GM11168 (cell line): ENCODE data around the gene RIPOR3.
"Not testable (repeated sequence)": the region's sequence is repeated elsewhere in the genome, so short reads cannot be mapped to it uniquely, and the experiment has no call there.

Source experiments
- in situ Hi-C: fragments of 300-500 bp; cut with MboI; formaldehyde crosslinking; loops from one replicate; pipeline ENCODE4 v1.12.0; 2022; ENCODE audit warnings: low sequenced_read_pairs; ENCODE audit not compliant: unreplicated experiment

RIPOR3 gene

DNA sequence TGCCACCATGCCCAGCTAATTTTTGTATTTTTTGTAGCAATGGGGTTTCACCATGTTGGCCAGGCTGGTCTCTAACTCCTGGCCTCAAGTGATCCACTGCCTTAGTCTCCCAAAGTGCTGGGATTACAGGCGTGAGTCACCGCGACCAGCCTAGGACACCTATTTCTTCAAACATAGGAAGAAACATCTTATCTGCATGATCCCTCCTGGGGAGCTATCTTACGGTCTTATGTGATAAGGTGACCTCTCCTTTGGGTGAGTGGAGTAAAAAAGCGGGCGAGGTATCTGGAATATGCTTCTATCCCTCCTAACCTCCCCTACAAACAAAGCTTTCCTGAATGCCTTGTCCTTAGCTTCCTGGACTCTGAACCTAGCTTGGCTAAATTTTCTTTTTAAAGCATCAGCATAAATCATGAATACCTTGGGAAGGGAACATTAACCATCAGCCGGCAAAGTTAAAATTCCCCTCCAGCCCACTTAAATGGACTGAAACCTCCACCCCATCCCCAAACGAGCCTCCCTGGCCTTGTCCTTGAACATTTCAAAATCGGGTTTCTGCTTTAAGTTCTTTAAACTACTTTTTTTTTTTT, 24.5 kb downstream of the RIPOR3 start:
- in situ Hi-C loops, result no loop called here

DNA sequence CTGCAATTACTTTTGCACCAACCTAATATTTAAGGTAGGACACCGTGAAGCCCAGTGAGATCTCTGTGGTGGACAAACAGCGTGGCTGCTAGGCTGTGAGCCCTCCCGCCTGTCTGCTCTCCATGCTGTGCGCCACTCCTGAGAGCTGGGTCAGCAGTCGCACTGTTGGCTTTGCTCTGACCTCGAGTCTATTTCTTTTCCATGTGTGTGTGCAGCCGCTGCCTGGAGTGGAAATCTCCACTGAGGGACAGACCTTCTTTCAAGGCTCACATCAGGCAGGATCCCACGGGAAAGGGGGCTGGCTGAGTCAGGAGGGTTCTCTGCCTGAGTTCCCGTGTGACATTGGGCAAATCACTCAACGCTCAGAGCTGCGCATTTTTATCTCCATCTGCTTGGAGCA, 27.1 kb downstream of the RIPOR3 start:
- in situ Hi-C loops, result no loop called here

DNA sequence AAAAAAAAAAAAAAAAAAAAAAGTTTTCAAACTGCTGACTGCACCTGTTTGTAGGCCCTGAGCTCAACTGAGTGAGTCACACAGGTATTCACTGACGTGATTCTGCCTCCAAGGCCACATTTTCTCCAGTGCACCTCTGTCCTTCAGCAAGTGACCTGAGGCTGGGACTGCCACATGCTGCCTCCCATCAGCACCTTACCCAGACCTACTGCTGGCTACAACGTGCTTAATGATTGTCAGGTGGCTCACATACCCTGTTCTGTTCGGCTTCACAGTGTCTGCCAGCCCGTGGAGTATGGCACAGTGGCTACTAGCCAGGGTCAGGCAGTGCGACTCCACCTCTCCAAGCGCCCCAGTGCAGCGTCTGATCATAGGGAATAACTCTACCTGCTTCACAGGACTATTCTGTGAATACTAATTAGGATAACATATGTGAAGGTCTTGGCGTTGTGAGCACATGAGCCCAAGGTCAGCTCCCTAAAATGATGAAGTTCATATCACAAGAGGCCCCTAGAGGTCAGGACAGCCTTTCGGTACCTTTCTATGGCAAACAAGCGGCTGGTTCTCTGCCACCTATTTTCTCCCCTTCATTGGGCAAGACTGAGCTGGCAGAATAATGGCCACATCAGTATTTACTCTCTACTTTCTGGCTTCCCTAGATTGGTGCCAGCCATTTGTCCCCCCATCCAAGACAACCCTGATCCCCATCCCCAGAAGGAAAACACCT, 28.1 kb downstream of the RIPOR3 start:
- in situ Hi-C loops, result no loop called here

DNA sequence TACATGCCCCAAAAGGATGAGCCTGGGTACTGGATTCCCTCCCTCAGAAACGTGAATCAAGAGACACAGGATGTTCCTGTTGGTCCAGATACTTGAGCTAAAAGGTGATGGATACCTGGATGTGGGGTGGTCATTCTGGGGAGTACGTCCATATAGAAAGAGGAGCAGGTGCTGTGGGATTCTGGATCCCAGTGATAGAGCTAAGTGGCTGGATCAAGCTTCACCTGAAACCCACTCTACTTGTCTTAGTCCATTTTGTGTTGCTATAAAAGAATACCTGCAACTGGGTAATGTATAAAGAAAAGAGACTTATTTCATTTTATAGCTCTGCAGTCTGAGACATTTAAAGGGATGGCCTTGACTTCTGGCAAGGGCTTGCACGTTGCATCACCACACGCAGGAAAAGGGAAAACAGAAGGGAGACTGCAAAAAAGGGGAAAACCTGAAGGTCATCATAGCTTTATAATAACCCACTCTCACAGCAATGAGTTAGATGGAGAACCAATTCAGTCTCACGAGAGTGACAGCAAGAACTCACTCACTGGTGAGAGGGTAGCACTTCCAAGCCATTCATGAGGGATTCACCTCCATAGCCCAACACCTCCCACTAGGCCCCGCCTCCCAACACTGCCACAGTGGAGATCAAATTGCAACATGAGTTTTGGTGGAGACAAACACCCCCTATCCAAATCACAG, 31.2 kb downstream of the RIPOR3 start:
- in situ Hi-C loops, result no loop called here

DNA sequence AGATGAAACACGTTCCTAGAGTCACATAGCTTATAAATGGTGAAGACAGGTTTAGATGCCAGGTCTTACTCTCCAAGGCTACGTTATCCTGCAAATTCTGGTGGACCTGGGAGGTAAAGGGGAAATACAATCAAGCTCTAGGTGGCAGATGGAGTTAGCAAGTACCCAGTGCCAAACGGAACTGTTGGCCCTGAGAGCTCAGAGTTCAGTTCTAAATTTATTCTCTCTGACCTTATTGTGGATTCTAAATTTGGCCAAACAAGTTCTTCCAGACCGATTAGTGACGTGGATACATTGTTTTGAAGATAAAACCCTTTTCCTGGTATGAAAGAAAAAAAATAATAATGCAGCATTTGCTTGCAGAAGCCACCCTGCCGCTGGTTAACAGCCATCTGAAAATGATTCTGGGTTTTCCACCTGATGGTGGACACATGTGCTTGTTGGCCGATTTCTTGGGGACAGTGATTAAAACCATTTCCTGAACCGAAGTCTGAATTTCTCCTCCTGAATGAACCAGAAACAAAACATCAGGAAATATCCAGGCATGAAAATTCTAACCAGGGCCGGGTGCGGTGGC, 32.5 kb downstream of the RIPOR3 start:
- in situ Hi-C loops, result no loop called here

DNA sequence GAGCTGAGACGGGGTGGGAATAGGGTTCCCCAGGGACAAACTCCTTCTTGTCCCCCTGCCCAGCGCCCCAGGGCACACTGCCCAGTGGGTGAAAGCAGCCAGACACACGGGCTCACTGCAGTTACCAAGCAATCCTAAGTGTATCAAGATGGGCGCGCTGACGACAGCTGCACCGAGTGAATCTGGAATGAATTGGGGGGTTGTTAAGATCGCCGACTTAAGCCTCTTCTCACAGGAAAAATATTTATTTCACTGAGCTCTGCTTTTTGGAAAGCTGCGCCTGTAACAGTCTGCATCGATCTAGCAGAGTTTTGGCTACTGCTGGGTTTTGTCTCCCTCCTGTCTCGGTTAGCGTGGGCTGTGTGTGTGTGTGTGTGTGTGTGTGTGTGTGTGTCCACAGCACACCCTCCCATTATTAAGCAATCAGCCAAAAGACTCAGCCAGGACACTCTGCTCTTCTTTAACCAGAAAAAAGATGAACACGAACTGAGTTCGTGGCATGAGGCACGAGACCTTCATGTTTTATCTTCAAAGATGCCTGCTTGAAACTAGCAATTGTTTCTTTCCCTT, 35.9 kb downstream of the RIPOR3 start:
- in situ Hi-C loops, result no loop called here

DNA sequence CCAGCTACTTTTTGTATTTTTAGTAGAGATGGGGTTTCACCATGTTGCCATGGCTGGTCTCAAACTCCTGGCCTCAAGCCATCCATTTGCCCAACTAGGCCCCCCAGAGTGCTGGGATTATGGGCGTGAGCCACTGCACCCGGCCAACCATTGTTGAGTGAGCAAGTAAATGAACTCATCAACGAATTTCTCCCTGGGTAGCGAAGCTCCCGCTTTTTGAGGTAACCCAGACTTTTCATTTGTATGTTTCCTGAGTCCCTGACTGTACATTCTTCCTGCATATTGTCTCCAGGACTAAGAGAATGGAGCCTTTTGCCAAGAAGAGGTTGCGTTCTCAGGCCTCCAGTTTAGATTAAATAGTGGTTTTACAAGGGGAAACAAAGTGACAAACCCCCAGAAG, 36.4 kb downstream of the RIPOR3 start:
- in situ Hi-C loops, result no loop called here

DNA sequence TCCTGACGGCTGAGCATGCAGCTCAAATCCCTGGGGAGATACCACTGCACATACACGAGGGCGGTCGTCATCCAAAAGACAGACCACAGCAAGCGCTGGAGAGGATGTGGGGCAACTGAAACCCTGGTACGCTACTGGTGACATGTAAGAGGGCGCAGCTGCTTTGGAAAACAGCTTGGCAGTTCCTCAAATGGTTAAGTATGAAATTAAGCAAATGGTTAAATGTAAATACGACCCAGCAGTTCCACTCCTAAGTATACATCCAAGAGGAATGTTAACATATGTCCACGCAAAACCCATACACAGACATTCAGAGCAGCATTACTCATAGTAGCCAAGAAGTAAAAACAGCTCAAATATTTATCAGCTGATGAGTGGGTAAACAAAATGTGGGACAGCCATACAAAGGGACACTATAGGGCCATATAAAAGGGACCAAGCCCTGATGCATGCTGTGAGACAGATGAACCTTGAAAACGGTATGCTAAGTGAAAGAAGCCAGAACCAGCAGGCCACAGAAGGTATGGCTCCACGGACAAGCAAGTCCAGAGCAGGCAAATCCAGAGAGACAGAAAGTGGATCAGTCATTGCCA, 38.5 kb downstream of the RIPOR3 start:
- in situ Hi-C loops, result no loop called here

DNA sequence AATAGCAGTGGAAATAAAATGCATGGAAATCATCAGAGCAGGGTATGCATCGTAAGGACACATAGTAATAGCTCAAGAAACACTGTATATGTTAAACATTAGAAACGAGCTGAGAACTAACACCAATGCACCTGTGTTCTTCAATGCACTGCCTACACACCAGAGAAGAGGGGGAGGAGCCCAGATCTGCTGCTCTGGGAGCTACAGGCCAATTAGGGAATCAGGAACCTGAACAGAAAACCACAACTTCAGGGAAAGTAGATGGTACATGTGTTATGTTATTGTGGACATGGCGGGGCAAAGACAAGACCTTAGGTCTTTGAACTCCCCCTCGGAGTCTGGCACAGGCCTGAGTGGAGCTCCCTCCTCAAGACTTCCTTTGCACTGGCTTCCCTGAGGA, 39.7 kb downstream of the RIPOR3 start:
- in situ Hi-C loops, result no loop called here

DNA sequence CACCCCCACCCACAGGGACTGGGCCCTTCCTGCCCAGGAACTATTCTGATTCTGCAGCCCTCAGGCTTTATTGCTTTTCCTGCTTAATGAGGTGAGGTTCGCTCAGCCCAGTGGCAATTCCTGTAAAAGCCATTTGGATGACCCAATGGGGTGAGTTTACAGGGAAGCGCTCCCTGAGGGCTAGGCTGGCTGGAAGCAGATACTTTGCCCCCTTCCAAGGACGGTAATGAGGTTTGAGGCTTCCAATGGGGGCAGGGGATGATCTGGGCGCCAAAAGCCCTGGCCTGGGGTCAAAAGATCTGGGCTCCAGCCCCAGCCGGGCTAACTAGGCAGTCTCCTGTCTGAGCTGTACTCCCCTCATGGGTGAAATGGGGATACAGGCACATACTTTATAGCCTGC, 41.8 kb downstream of the RIPOR3 start:
- in situ Hi-C loops, result no loop called here

DNA sequence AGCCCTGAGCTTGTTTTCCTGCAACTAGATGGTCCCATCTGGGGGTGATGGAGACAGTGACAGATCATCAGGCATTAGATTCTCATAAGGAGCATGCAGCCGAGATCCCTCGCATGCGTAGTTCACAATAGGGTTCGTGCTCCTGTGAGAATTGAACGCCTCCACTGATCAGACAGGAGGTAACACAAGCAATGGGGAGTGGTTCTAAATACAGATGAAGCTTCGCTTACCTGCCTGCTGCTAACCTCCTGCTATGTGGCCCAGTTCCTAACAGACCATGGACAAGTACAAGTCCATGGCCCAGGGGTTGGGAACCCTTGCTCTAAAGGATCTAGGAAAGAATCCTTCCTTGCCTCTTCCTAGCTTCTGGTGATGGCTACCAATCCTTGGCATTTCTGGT, 42.7 kb downstream of the RIPOR3 start:
- in situ Hi-C loops, result no loop called here

DNA sequence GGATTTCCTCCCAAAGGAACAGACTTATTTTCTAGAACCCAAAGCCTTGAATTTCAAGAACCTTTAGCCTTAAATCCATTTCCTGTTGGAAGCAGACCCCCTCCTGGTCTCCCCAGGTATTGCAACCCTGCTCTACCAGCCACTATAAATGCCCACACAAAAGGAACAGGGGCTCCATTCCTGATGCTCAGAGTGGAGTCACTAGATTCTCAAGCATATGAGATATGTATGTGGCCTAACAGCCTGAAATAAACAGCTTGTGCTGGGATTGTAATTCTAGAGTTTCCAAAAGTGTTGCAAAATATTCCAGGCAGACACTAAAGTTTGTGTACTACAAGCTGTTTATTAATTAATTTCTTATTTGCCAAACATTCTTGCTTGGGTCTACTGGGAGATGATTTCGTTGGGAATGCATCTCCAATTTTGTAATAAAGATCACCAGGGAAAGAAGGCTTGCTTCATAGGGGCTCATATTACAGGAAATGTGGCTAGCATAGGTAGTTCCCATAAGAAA, 44.8 kb downstream of the RIPOR3 start:
- in situ Hi-C loops, result no loop called here

DNA sequence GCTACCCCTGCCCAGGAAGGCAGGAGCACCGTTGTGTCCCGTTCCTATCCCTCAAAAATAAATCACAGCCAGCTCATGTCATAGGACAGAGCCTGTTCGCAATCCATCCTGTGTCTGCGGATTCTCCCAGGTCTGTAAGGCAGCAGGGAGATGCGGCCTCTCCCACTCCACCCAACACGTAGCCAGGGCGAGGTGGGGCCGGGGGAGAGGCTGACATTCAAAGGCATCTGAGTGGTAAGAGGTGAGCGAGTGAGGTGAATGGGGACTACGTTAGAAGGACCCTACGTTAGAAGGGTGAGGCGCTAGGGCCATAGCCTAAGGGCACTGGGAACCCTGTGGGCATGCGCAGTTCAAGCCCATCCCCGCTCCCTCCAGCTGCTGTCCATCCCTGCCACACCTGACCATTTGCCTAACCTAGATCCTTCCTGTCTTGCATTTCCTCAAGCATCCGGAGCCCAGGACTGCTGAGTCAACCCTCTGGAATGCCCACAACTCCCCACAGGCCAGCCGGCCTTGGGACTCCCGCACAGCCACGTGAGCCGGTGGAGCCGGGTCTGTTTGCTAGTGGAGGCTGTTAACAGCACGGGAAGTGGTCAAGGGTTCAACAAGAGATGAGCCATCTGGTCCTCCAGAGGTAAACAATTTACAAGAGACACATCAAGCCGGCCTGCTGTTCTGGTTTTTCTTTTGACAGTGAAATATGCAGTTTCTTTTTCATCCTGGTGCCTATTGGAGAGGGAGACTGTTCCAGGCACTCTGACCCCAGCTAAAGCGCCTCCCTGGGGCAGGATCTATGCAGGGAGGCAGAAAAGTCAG, 45.9 kb downstream of the RIPOR3 start:
- in situ Hi-C loops, result no loop called here

DNA sequence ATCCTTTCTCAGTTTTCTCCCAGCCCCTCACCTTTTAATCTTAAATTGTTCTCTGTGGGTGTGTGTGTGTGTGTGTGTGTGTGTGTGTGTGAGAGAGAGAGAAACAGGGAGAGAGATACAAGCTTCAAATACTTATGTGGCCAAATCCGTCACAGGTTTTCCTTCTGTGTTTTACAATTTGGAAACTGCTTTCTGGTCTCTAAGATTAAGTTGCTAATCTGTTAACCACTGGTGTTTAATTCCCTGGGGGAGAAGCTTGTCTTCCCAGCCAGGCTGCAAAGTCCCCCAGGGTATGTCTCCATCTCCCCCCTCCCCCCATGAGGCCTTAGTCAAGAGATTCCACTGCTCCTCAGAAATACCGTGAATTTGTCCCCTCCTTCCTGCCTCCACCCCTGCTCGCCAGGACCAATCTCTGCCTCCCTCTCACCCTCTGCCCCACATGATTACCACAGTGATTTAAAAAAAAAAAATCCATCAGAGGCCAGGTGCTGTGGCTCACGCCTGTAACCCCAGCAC, 49.0 kb downstream of the RIPOR3 start:
- in situ Hi-C loops, result no loop called here

DNA sequence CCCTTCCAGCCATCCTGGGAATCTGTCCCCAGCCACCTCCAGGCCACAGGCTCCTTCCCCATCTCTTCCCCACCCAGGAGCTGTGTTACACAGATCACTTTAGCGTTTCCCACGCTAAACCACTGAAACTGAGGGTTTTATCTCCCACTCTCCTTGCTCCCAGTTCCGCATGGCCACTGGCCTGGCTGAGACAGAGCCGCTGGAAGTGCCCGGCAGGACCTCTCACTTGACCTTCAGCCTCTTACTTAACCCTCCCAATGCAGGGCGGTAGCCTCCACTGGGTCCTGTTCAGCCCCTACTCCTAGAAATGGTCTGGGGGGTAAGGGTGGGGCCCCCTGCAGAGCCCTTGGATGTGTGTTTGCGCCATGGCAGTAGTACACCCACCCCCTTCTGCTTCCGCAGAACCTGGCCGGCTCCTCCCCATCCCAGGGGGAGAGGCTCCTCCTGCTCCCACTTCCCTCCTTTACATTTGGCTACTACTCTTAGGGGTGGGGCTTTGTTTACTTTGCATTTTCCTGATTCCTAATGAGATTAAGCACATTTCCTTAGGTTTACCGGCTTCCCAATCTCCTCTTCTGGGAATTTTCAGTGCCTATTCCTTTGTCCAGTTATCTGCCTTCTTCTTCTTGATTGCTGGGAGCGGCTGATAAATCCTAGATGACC, 49.6 kb downstream of the RIPOR3 start:
- in situ Hi-C loops, result not testable (repeated sequence)

DNA sequence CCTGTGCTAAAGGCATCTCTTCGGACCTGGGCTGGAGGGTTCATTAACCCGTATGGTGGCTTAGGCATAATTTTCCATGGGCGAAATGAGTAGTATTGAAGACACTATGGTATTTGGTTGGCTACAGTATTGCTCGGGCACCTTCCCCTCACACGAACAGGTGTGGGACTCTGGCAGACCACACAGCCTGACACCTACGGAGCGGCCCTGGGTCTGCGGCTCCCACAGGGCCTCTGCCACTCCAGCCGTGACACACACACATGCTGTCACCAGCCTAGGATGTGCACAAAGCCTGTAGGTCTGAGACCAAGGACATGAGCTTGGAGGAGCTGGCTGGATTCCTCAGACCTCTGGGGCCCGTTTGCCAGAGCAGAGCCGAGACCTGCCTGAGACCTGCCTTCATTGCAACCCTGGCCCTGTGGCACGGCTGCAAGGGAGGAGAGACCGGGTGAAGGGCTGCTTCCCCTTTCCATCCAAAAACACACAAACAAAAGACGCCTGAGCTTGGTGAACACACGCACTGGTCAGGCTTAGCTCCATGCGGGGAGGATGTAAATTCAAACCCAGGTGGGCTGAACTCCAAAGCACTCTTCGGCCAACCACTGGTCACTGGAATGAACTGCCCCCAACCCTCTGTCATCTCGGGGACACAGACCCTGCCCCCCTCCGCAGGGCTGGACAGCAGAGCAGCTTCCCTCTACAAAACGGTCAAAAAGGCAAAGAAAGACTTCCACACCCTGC, 51.2 kb downstream of the RIPOR3 start:
- in situ Hi-C loops, result not testable (repeated sequence)

DNA sequence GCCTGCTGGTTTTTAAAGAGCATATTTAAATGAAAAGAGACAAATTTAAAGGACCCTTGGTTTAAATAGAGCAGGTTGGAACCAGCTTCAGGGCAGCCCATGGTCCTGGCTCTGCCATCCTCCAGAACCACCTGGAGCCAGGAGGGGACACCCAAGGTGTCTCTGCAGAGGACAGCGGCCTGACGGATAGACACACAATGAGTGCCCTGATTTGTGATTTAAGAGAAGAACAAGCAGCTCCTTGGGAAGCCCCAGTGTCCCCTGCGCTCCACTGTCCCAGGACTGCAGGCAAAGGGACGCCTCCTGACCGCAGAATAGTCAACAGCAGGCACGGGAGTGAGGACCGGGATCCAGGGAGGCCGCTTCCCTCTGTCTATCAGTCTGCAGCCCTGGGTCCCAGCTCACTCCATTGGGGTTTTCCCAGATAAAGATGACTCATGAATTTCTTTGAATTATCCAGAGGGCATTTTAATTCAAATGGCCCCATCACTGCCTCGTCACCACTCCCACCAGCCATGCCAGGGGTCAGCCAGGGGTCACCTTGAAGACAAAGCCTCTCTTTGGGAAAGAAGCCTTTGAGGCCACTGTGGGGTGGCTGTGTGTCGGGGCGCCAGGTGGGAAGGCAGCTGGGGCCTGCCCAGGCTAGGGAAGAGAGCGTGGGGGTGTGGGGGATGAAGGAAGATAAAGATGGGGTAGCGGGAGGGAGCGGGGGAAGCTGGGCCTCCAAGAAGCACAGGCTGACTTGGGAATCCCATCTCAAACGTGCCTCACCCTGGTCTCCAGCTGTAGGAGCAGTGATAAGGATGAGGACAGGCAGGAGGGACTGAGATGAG, 53.1 kb downstream of the RIPOR3 start:
- in situ Hi-C loops, result not testable (repeated sequence)
